Measurements from ENCODE around the gene NEO1. TPM values are rescaled to one million over a fixed set of nuclear protein-coding genes. Genes with fewer than 3 reads are reported as not detected.

Gene NEO1
- total and polyA plus RNA-seq, 4 donors, result 1.6 to 9.9 (median 5.8) TPM

DNA sequence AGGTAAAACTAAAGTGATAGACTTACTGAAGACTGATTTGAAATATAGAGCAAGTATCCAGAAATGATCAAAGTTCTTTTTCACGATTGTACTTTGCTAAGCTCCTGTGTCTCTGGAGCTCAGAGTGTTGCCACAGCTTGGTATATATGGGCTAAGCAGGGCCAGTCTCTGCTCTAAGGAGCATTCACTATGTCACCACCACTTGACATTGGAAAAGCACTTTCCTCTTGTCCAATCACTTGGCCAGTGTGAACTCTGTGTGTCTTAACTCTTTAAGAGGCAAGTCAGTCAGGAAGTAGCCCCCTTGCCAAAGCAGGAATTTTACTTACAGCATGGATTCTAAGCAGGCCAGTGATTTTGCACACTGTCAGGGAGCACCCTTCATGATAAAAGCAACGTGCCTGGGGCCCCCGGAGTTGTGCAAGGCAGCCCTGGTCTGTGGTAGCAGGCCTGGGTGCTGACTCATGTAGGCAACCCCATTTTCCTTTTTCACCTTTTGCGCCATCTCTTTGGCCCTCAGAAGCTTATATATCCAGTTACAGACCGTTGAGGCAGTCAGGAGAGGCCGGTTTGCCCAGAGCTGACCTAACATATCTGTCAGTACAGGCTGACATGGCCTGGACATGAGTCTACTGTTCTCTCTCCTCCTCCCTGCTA, 243.5 kb downstream of the NEO1 start:
- TF ChIP-seq RXRA (IDR thresholded peaks at IDR 0.05) (no peak), HNF4A (conservative IDR thresholded peaks at IDR 0.05) (no peak), TAF1 (conservative IDR thresholded peaks at IDR 0.05) (no peak), RAD21 (IDR thresholded peaks at IDR 0.05) (no peak), YY1 (IDR thresholded peaks at IDR 0.05) (no peak), JUND (IDR thresholded peaks at IDR 0.05) (no peak)
- TF ChIP-seq, protein P1, sequence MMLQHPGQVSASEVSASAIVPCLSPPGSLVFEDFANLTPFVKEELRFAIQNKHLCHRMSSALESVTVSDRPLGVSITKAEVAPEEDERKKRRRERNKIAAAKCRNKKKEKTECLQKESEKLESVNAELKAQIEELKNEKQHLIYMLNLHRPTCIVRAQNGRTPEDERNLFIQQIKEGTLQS (IDR thresholded peaks at IDR 0.05), result no peak
- TF ChIP-seq, protein P2, sequence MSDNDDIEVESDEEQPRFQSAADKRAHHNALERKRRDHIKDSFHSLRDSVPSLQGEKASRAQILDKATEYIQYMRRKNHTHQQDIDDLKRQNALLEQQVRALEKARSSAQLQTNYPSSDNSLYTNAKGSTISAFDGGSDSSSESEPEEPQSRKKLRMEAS (IDR thresholded peaks at IDR 0.05), result no peak
- H3K27me3 ChIP-seq (ENCODE audit: control insufficient read depth in 4 of 4, insufficient read depth in 4 of 4, low read length in 3 of 4), result no peaks in the 10 kb centered on the region
- DNase-seq (ENCODE audit: low spot score), result no peak
- peaks cover 0 to 8% (median 2%) of the 10 kb centered on the region in 4 donors for H3K36me3 ChIP-seq (ENCODE audit: control insufficient read depth in 4 of 4, insufficient read depth in 3 of 4, low read depth in 1 of 4, low read length in 3 of 4)
- H3K27ac ChIP-seq (ENCODE audit: low read depth in 1 of 2, low read length in 2 of 2), result no peak overlapping the region
- H3K4me3 ChIP-seq (ENCODE audit: low read depth in 1 of 3, low read length in 3 of 3), result no peak overlapping the region
- 85% methylated on average over 6 of the region's 6 CpGs for WGBS
- H3K9me3 ChIP-seq (ENCODE audit: control insufficient read depth in 4 of 4, low read length in 3 of 4), result no peaks in the 10 kb centered on the region
- peaks cover 0 to 7% (median 3%) of the 10 kb centered on the region in 4 donors for H3K4me1 ChIP-seq (ENCODE audit: control insufficient read depth in 4 of 4, insufficient read depth in 4 of 4, low read length in 3 of 4)
- H3K9ac ChIP-seq (ENCODE audit: low read depth in 1 of 2, low read length in 2 of 2), result no peak overlapping the region

DNA sequence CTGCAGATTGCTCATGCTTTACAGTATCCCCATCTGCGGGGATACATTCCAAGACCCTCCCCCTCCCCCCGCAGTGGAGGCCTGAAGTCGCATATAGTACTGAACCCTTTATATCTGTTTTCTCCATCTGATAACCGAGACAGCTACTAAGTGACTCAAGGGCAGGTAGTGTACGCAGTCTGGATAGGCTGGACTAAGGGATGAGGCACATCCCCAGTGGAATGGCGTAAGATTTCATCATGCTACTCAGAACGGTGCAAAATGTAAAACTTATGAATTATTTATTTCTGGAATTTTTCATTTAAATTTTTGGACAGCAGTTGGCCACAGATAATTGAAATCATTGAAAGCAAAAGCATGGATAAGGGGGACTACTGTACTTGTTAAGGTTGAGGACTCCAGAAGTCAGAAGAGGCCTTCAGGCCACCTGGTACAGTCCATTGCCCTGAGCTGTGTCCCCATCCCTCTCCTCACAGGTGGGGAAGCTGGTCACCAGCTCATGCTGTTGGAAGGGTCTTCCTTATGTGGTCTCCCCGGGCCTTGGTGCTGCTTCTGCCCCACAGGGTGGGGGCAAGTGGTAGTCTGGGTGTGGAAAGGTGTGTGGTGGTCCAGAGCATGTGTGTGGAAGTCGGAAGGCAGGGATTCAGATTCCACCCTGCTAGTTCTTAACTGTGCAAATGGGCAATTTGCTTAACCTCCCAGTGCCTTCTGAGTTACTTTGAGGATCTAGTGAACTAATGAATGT, 244.5 kb downstream of the NEO1 start:
- Histone ChIP-seq H3K27ac (ENCODE audit: low read depth in 1 of 2, low read length in 2 of 2) (no peak overlapping the region), H3K27me3 (ENCODE audit: control insufficient read depth in 4 of 4, insufficient read depth in 4 of 4, low read length in 3 of 4) (no peaks in the 10 kb centered on the region), H3K36me3 (ENCODE audit: control insufficient read depth in 4 of 4, insufficient read depth in 3 of 4, low read depth in 1 of 4, low read length in 3 of 4) (peaks cover 0 to 15% (median 5%) of the 10 kb centered on the region in 4 donors), H3K9ac (ENCODE audit: low read depth in 1 of 2, low read length in 2 of 2) (no peak overlapping the region), H3K9me3 (ENCODE audit: control insufficient read depth in 4 of 4, low read length in 3 of 4) (no peaks in the 10 kb centered on the region), H3K4me3 (ENCODE audit: low read depth in 1 of 3, low read length in 3 of 3) (no peak overlapping the region), H3K4me1 (ENCODE audit: control insufficient read depth in 4 of 4, insufficient read depth in 4 of 4, low read length in 3 of 4) (peaks cover 0 to 7% (median 3%) of the 10 kb centered on the region in 4 donors)
- TF ChIP-seq, protein P3, sequence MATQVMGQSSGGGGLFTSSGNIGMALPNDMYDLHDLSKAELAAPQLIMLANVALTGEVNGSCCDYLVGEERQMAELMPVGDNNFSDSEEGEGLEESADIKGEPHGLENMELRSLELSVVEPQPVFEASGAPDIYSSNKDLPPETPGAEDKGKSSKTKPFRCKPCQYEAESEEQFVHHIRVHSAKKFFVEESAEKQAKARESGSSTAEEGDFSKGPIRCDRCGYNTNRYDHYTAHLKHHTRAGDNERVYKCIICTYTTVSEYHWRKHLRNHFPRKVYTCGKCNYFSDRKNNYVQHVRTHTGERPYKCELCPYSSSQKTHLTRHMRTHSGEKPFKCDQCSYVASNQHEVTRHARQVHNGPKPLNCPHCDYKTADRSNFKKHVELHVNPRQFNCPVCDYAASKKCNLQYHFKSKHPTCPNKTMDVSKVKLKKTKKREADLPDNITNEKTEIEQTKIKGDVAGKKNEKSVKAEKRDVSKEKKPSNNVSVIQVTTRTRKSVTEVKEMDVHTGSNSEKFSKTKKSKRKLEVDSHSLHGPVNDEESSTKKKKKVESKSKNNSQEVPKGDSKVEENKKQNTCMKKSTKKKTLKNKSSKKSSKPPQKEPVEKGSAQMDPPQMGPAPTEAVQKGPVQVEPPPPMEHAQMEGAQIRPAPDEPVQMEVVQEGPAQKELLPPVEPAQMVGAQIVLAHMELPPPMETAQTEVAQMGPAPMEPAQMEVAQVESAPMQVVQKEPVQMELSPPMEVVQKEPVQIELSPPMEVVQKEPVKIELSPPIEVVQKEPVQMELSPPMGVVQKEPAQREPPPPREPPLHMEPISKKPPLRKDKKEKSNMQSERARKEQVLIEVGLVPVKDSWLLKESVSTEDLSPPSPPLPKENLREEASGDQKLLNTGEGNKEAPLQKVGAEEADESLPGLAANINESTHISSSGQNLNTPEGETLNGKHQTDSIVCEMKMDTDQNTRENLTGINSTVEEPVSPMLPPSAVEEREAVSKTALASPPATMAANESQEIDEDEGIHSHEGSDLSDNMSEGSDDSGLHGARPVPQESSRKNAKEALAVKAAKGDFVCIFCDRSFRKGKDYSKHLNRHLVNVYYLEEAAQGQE (IDR thresholded peaks at IDR 0.05), result no peak
- TF ChIP-seq HNF4A (conservative IDR thresholded peaks at IDR 0.05) (no peak), FOXA1 (IDR thresholded peaks at IDR 0.05) (no peak), GABPA (IDR thresholded peaks at IDR 0.05 in 1 of 2, conservative IDR thresholded peaks at IDR 0.05 in 1 of 2) (no peak), RXRA (IDR thresholded peaks at IDR 0.05) (no peak), JUND (IDR thresholded peaks at IDR 0.05) (no peak), SP1 (IDR thresholded peaks at IDR 0.05) (no peak), FOXA2 (IDR thresholded peaks at IDR 0.05) (no peak), HNF4G (IDR thresholded peaks at IDR 0.05) (no peak)
- TF ChIP-seq, protein P4, sequence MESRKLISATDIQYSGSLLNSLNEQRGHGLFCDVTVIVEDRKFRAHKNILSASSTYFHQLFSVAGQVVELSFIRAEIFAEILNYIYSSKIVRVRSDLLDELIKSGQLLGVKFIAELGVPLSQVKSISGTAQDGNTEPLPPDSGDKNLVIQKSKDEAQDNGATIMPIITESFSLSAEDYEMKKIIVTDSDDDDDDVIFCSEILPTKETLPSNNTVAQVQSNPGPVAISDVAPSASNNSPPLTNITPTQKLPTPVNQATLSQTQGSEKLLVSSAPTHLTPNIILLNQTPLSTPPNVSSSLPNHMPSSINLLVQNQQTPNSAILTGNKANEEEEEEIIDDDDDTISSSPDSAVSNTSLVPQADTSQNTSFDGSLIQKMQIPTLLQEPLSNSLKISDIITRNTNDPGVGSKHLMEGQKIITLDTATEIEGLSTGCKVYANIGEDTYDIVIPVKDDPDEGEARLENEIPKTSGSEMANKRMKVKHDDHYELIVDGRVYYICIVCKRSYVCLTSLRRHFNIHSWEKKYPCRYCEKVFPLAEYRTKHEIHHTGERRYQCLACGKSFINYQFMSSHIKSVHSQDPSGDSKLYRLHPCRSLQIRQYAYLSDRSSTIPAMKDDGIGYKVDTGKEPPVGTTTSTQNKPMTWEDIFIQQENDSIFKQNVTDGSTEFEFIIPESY (IDR thresholded peaks at IDR 0.05), result no peak
- 93% methylated on average over 9 of the region's 9 CpGs for WGBS
- no peak for DNase-seq (ENCODE audit: low spot score)
